ENCODE data around the gene PARN. TPM values are rescaled to one million over a fixed set of nuclear protein-coding genes. Genes with fewer than 3 reads are reported as not detected.

Gene PARN
- total RNA-seq, 1 donor from 2014 or later, result 26.5 TPM

DNA sequence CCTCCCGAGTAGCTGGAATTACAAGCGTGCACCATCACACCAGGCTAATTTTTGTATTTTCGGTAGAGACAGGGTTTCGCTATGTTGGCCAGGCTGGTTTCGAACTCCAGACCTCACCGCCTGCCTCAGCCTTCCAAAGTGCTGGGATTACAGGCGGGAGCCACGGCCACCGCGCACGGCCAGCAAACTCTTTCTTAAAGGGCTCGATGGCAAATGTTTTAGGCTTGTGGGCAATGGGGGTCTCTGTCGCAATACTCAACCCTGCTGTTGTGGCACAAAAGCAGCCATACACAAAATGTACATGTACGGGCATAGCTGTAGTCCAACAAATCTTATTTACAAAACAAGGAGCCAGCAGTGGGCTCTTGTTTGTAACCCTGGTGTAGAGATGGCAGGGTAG is 18.4 kb downstream of the PARN start:
- TF ChIP-seq, protein P1, sequence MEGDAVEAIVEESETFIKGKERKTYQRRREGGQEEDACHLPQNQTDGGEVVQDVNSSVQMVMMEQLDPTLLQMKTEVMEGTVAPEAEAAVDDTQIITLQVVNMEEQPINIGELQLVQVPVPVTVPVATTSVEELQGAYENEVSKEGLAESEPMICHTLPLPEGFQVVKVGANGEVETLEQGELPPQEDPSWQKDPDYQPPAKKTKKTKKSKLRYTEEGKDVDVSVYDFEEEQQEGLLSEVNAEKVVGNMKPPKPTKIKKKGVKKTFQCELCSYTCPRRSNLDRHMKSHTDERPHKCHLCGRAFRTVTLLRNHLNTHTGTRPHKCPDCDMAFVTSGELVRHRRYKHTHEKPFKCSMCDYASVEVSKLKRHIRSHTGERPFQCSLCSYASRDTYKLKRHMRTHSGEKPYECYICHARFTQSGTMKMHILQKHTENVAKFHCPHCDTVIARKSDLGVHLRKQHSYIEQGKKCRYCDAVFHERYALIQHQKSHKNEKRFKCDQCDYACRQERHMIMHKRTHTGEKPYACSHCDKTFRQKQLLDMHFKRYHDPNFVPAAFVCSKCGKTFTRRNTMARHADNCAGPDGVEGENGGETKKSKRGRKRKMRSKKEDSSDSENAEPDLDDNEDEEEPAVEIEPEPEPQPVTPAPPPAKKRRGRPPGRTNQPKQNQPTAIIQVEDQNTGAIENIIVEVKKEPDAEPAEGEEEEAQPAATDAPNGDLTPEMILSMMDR (conservative IDR thresholded peaks at IDR 0.05), result no peak
- Mint-ChIP-seq H3K9me3 (no peaks in the 10 kb centered on the region), H3K4me1 (peaks cover 33% of the 10 kb centered on the region), H3K27ac (ENCODE audit: unreplicated experiment) (no peak overlapping the region), H3K4me3 (no peak overlapping the region), H3K27me3 (ENCODE audit: low read depth) (no peaks in the 10 kb centered on the region), H3K36me3 (ENCODE audit: low read depth) (peaks cover 8% of the 10 kb centered on the region)
- no peak for DNase-seq (ENCODE audit: low read depth, low spot score)

DNA sequence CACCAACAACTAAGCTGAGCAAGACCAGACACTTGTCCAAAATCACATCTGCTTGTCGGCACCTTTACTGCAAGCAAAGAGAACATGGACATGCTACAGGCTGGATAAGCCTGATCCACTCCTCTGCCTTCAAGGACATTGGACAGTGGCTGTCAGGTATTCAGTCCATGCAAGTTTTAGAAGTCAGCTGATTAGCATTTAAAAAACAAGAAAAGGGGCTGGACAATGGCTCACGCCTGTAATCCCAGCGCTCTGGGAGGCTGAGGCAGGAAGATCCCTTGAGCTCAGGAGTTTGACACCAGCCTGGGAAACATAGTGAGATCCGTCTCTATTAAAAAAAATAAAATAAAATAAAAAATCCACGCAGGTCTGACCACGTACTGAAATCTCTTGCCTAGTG is 20.3 kb downstream of the PARN start:
- peaks cover 33% of the 10 kb centered on the region for H3K4me1 Mint-ChIP-seq
- H3K4me3 Mint-ChIP-seq, result no peak overlapping the region
- no peaks in the 10 kb centered on the region for H3K9me3 Mint-ChIP-seq
- DNase-seq (ENCODE audit: low read depth, low spot score), result no peak
- H3K27me3 Mint-ChIP-seq (ENCODE audit: low read depth), result no peaks in the 10 kb centered on the region
- TF ChIP-seq, protein P1 (conservative IDR thresholded peaks at IDR 0.05), result no peak
- H3K27ac Mint-ChIP-seq (ENCODE audit: unreplicated experiment), result no peak overlapping the region
- H3K36me3 Mint-ChIP-seq (ENCODE audit: low read depth), result peaks cover 4% of the 10 kb centered on the region

DNA sequence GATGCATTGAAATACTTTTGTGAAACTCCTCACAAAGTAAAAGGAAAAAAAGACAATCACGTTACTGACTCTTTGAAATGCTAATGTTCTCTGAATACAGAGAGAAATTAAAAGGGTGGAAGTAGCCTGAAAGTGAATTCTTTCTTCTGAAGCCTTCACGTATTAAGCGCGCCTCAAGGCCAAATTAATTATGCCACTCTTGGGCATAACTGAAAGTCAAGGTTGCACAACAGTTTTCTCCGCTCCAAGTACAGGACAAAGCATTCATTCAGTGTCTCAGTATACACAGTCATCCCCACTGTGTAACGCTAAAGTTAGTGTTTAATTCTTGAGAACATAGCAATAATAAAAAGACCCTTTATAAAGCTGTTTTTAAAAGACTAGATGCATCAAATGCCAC is 21.5 kb downstream of the PARN start:
- no peaks in the 10 kb centered on the region for H3K9me3 Mint-ChIP-seq
- no peak for DNase-seq (ENCODE audit: low read depth, low spot score)
- peaks cover 7% of the 10 kb centered on the region for H3K36me3 Mint-ChIP-seq (ENCODE audit: low read depth)
- TF ChIP-seq, protein P1 (conservative IDR thresholded peaks at IDR 0.05), result no peak
- H3K27ac Mint-ChIP-seq (ENCODE audit: unreplicated experiment), result no peak overlapping the region
- H3K4me3 Mint-ChIP-seq, result no peak overlapping the region
- H3K27me3 Mint-ChIP-seq (ENCODE audit: low read depth), result no peaks in the 10 kb centered on the region
- peaks cover 33% of the 10 kb centered on the region for H3K4me1 Mint-ChIP-seq

DNA sequence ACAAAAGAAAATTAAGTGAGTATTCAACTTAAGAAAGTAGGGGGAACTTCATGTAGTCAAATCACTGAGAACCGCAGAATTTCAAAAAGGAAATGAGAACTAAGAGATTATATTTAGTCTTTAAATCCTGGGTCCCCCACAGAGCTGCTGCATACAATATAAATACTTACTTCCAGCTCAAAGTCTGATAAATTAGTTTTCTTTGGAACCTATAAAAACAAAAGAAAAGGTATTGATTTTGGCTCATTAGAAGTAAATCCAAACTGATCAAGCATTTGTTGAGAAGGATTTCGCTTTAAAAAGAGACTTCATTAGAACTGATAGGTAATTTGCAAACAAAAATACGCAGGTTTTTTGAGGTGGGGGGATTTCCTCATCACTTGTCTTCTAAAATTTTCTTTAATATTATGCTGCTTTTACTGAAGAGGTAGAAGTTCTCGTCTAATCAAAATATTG is 21.9 kb downstream of the PARN start:
- no peak overlapping the region for H3K4me3 Mint-ChIP-seq
- TF ChIP-seq, protein P1 (conservative IDR thresholded peaks at IDR 0.05), result no peak
- H3K4me1 Mint-ChIP-seq, result peaks cover 33% of the 10 kb centered on the region
- peaks cover 12% of the 10 kb centered on the region for H3K36me3 Mint-ChIP-seq (ENCODE audit: low read depth)
- no peaks in the 10 kb centered on the region for H3K27me3 Mint-ChIP-seq (ENCODE audit: low read depth)
- H3K9me3 Mint-ChIP-seq, result no peaks in the 10 kb centered on the region
- H3K27ac Mint-ChIP-seq (ENCODE audit: unreplicated experiment), result no peak overlapping the region
- DNase-seq (ENCODE audit: low read depth, low spot score), result no peak

DNA sequence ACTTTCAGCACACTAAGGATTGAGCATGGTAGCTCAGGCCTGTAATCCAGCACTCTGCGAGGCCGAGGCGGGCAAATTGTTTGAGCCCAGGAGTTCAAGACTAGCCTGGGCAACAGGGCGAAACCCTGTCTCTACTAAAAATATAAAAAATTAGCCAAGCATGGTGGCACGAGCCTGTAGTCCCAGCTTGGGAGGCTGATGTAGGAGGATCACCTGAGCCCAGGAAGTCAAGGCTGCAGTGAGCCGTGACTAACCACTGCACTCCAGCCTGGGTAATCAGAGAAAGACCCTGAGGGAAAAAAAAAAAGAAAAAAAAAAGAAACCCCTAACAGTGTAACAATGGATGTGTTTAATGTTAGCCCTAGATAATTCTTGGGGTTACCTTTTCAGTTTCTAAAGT is 24.0 kb downstream of the PARN start:
- Mint-ChIP-seq H3K36me3 (ENCODE audit: low read depth) (peaks cover 20% of the 10 kb centered on the region), H3K4me3 (no peak overlapping the region), H3K27ac (ENCODE audit: unreplicated experiment) (no peak overlapping the region), H3K9me3 (no peaks in the 10 kb centered on the region), H3K27me3 (ENCODE audit: low read depth) (no peaks in the 10 kb centered on the region), H3K4me1 (peaks cover 33% of the 10 kb centered on the region)
- TF ChIP-seq, protein P1 (conservative IDR thresholded peaks at IDR 0.05), result no peak
- no peak for DNase-seq (ENCODE audit: low read depth, low spot score)

Data from neural crest cell (in vitro differentiated cells).